ENCODE measurements around the gene PRIM1.
A peak's percentile ranks its signal among the peaks of the same experiment; 100 is the strongest.

Gene PRIM1

DNA sequence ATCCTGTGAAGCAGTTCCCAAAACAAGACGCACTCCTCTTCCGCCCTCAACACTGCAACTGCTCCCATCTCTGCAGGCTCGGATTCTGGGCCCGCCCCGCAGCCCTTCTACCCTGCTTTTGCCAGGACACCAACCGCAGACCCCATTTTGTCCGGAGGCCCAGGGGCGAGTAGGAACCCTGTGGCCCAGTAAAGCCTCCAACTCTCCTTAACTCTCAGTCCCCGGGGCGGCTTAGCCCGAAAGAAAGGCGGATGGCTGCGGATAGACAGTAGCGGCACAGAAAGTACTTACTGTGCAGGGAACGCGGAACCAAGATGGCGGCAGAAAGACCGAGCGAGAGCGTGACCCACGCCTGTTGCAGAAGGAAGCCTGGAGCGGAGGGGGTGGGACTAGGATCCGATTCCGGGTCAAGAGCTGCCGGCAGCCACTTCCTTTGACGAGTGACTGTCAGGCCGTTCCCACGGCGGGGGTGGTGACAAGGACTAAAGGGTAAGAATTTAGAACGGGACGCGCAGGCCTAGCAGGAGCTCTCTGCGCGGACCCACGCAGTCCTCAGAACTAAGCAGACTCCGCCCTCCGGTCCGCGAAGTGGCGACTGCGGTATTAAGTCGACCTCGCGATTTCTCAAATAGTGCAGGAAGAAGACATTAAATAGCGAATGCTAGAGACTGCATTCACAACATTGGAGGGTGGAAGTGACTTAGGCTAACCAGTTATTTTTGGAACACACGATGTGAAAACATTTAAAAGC, 27.0 kb downstream of the PRIM1 start, which contains the start of gene NACA (continued):
- TF ChIP-seq ZBTB8A (tag by site-specific recombination; IDR thresholded peaks at IDR 0.05) (peak; percentile 83), GLI2 (tag by site-specific recombination; IDR thresholded peaks at IDR 0.05; ENCODE audit: borderline replicate concordance, low read depth) (no peak), SALL2 (tag by site-specific recombination; IDR thresholded peaks at IDR 0.05; ENCODE audit: borderline replicate concordance) (no peak), HOXC10 (CRISPR knock-in tag; IDR thresholded peaks at IDR 0.05) (no peak), ZNF157 (tag by site-specific recombination; IDR thresholded peaks at IDR 0.05) (no peak), ZNF48 (tag by site-specific recombination; IDR thresholded peaks at IDR 0.05) (no peak), ZNF670 (tag by site-specific recombination; IDR thresholded peaks at IDR 0.05; ENCODE audit: low read depth) (no peak), ZNF791 (tag by site-specific recombination; IDR thresholded peaks at IDR 0.05) (no peak), ZFP37 (tag by site-specific recombination; IDR thresholded peaks at IDR 0.05) (peak; percentile 93; the same call in 1 of the 2 replicates), OSR2 (tag by site-specific recombination; IDR thresholded peaks at IDR 0.05) (peak; percentile 72), ZNF558 (tag by site-specific recombination; IDR thresholded peaks at IDR 0.05) (no peak), ZBTB21 (tag by site-specific recombination; IDR thresholded peaks at IDR 0.05) (no peak; the same call in 1 of the 2 replicates), ZNF24 (tag by site-specific recombination; IDR thresholded peaks at IDR 0.05) (peak; percentile 42), ZNF341 (tag by site-specific recombination; IDR thresholded peaks at IDR 0.05; ENCODE audit: low read depth) (peak; percentile 100), ZBTB7A (tag by site-specific recombination; IDR thresholded peaks at IDR 0.05; ENCODE audit: low read depth) (peak; percentile 93), ZNF423 (tag by site-specific recombination; IDR thresholded peaks at IDR 0.05) (no peak), ZNF302 (tag by site-specific recombination; IDR thresholded peaks at IDR 0.05; ENCODE audit: low read depth) (no peak)
- TF ChIP-seq, protein P1, sequence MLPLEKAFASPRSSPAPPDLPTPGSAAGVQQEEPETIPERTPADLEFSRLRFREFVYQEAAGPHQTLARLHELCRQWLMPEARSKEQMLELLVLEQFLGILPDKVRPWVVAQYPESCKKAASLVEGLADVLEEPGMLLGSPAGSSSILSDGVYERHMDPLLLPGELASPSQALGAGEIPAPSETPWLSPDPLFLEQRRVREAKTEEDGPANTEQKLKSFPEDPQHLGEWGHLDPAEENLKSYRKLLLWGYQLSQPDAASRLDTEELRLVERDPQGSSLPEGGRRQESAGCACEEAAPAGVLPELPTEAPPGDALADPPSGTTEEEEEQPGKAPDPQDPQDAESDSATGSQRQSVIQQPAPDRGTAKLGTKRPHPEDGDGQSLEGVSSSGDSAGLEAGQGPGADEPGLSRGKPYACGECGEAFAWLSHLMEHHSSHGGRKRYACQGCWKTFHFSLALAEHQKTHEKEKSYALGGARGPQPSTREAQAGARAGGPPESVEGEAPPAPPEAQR (tag by site-specific recombination; IDR thresholded peaks at IDR 0.05): 0 out of 2 replicates have a peak, but pooled peaks have one; percentile 51
- TF ChIP-seq, protein P2, sequence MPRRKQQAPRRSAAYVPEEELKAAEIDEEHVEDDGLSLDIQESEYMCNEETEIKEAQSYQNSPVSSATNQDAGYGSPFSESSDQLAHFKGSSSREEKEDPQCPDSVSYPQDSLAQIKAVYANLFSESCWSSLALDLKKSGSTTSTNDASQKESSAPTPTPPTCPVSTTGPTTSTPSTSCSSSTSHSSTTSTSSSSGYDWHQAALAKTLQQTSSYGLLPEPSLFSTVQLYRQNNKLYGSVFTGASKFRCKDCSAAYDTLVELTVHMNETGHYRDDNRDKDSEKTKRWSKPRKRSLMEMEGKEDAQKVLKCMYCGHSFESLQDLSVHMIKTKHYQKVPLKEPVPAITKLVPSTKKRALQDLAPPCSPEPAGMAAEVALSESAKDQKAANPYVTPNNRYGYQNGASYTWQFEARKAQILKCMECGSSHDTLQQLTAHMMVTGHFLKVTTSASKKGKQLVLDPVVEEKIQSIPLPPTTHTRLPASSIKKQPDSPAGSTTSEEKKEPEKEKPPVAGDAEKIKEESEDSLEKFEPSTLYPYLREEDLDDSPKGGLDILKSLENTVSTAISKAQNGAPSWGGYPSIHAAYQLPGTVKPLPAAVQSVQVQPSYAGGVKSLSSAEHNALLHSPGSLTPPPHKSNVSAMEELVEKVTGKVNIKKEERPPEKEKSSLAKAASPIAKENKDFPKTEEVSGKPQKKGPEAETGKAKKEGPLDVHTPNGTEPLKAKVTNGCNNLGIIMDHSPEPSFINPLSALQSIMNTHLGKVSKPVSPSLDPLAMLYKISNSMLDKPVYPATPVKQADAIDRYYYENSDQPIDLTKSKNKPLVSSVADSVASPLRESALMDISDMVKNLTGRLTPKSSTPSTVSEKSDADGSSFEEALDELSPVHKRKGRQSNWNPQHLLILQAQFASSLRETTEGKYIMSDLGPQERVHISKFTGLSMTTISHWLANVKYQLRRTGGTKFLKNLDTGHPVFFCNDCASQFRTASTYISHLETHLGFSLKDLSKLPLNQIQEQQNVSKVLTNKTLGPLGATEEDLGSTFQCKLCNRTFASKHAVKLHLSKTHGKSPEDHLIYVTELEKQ (tag by site-specific recombination; IDR thresholded peaks at IDR 0.05; ENCODE audit: borderline replicate concordance): peak; percentile 95
- TF ChIP-seq, protein P3, sequence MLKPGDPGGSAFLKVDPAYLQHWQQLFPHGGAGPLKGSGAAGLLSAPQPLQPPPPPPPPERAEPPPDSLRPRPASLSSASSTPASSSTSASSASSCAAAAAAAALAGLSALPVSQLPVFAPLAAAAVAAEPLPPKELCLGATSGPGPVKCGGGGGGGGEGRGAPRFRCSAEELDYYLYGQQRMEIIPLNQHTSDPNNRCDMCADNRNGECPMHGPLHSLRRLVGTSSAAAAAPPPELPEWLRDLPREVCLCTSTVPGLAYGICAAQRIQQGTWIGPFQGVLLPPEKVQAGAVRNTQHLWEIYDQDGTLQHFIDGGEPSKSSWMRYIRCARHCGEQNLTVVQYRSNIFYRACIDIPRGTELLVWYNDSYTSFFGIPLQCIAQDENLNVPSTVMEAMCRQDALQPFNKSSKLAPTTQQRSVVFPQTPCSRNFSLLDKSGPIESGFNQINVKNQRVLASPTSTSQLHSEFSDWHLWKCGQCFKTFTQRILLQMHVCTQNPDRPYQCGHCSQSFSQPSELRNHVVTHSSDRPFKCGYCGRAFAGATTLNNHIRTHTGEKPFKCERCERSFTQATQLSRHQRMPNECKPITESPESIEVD (tag by site-specific recombination; IDR thresholded peaks at IDR 0.05): 0 out of 2 replicates have a peak, but pooled peaks have one; percentile 21
- TF ChIP-seq, protein P4, sequence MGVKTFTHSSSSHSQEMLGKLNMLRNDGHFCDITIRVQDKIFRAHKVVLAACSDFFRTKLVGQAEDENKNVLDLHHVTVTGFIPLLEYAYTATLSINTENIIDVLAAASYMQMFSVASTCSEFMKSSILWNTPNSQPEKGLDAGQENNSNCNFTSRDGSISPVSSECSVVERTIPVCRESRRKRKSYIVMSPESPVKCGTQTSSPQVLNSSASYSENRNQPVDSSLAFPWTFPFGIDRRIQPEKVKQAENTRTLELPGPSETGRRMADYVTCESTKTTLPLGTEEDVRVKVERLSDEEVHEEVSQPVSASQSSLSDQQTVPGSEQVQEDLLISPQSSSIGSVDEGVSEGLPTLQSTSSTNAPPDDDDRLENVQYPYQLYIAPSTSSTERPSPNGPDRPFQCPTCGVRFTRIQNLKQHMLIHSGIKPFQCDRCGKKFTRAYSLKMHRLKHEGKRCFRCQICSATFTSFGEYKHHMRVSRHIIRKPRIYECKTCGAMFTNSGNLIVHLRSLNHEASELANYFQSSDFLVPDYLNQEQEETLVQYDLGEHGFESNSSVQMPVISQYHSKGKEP (tag by site-specific recombination; IDR thresholded peaks at IDR 0.05): no peak; the same call in 1 of the 2 replicates
- TF ChIP-seq, protein P5, sequence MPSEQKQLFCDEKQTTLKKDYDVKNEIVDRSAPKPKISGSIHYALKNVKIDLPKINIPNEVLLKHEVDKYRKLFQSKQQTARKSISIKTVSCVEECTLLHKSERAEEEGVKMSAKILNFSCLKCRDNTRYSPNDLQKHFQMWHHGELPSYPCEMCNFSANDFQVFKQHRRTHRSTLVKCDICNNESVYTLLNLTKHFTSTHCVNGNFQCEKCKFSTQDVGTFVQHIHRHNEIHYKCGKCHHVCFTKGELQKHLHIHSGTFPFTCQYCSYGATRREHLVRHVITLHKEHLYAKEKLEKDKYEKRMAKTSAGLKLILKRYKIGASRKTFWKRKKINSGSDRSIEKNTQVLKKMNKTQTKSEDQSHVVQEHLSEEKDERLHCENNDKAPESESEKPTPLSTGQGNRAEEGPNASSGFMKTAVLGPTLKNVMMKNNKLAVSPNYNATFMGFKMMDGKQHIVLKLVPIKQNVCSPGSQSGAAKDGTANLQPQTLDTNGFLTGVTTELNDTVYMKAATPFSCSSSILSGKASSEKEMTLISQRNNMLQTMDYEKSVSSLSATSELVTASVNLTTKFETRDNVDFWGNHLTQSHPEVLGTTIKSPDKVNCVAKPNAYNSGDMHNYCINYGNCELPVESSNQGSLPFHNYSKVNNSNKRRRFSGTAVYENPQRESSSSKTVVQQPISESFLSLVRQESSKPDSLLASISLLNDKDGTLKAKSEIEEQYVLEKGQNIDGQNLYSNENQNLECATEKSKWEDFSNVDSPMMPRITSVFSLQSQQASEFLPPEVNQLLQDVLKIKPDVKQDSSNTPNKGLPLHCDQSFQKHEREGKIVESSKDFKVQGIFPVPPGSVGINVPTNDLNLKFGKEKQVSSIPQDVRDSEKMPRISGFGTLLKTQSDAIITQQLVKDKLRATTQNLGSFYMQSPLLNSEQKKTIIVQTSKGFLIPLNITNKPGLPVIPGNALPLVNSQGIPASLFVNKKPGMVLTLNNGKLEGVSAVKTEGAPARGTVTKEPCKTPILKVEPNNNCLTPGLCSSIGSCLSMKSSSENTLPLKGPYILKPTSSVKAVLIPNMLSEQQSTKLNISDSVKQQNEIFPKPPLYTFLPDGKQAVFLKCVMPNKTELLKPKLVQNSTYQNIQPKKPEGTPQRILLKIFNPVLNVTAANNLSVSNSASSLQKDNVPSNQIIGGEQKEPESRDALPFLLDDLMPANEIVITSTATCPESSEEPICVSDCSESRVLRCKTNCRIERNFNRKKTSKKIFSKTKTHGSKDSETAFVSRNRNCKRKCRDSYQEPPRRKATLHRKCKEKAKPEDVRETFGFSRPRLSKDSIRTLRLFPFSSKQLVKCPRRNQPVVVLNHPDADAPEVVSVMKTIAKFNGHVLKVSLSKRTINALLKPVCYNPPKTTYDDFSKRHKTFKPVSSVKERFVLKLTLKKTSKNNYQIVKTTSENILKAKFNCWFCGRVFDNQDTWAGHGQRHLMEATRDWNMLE (tag by site-specific recombination; conservative IDR thresholded peaks at IDR 0.05; ENCODE audit: low read depth): peak; percentile 92
- TF ChIP-seq, protein P6, sequence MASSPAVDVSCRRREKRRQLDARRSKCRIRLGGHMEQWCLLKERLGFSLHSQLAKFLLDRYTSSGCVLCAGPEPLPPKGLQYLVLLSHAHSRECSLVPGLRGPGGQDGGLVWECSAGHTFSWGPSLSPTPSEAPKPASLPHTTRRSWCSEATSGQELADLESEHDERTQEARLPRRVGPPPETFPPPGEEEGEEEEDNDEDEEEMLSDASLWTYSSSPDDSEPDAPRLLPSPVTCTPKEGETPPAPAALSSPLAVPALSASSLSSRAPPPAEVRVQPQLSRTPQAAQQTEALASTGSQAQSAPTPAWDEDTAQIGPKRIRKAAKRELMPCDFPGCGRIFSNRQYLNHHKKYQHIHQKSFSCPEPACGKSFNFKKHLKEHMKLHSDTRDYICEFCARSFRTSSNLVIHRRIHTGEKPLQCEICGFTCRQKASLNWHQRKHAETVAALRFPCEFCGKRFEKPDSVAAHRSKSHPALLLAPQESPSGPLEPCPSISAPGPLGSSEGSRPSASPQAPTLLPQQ (tag by site-specific recombination; IDR thresholded peaks at IDR 0.05): peak; percentile 67
